HCT116 (cell line): ENCODE results near the gene METTL27. TPM values are rescaled to one million over a fixed set of nuclear protein-coding genes. Genes with fewer than 3 reads are reported as not detected.
"Not testable (repeated sequence)": the region's sequence is repeated elsewhere in the genome, so short reads cannot be mapped to it uniquely, and the experiment has no call there.

ENCODE experiments used
- ATAC-seq: fragments of 200-7000 bp; cut with Tn5 transposase; 2 replicates; pipeline ENCODE4 v1.9.1; 2020; ENCODE audit warnings: mild to moderate bottlenecking, moderate library complexity
- BruUV-seq: library from RNA; stranded (reverse); fragments of 400-500 nt; replicated peaks from 2 replicates; lab custom pipeline; 2021; lab: Mats Ljungman, UMichigan
- CTCF ChIA-PET: fragments of 300-600 bp; sonication (Branson Sonifier 250); formaldehyde crosslinking; loops from one replicate; lab custom pipeline; 2021; ENCODE audit warnings: antibody characterized with exemption; lab: Charles Lee
- POLR2A ChIA-PET: fragments of 300-600, 350-600 bp; sonication (Branson Sonifier 250); formaldehyde crosslinking; loops from one replicate; lab custom pipeline; 2021; ENCODE audit warnings: antibody characterized with exemption; lab: Charles Lee
- RAD21 ChIA-PET, 2 experiments: fragments of 300-600 bp; sonication (Branson Sonifier 250); formaldehyde crosslinking; loops; one replicate each; lab custom pipeline; 2023; ENCODE audit warnings: low total read pairs in 2 of 2; ENCODE audit not compliant: uncharacterized antibody in 2 of 2, unreplicated experiment in 2 of 2, low non-redundant PET in 1 of 2; lab: Charles Lee
- DNase-seq: peaks from one replicate; pipeline ENCODE4 v3.0.0-alpha.2; 2010; ENCODE audit warnings: low read depth, low spot score
- H2AFZ ChIP-seq: fragments of 200-600 bp; shearing (Covaris generic), sonication (generic); 2 replicates; pipeline ENCODE4 v1.6.1; 2017; ENCODE audit warnings: low read depth, mixed run types, mixed read lengths, antibody characterized with exemption, low read length; ENCODE audit not compliant: poor library complexity, severe bottlenecking
- H3K27ac ChIP-seq: 2 replicates; pipeline ENCODE4 v1.5.1; 2012; ENCODE audit warnings: low read depth, low read length
- H3K27me3 ChIP-seq: fragments of 200-600 bp; sonication (generic); 2 replicates; pipeline ENCODE4 v1.6.1; 2016; ENCODE audit warnings: mixed run types, low read length, mixed read lengths; ENCODE audit not compliant: insufficient read depth
- H3K36me3 ChIP-seq, 2 experiments: fragments of 200-500 bp in 1 of 2; fragments of 200-600 bp in 1 of 2; sonication (Bioruptor generic) in 1 of 2; sonication (generic) in 1 of 2; 2 replicates each; pipeline versions ENCODE4 v1.5.1 to v1.6.1; 2014 to 2016; ENCODE audit warnings: low read length in 2 of 2, inconsistent platforms in 1 of 2, mixed read lengths in 1 of 2, mixed run types in 1 of 2; ENCODE audit not compliant: insufficient read depth in 2 of 2, control insufficient read depth in 1 of 2
- H3K4me1 ChIP-seq, 2 experiments: fragments of 200-600 bp in 1 of 2; sonication (generic) in 1 of 2; 2 replicates each; pipeline versions ENCODE4 v1.5.1 to v1.6.1; 2012 to 2017; ENCODE audit warnings: low read length in 2 of 2, inconsistent platforms in 1 of 2, mild to moderate bottlenecking in 1 of 2, mixed read lengths in 1 of 2, mixed run types in 1 of 2, moderate library complexity in 1 of 2; ENCODE audit not compliant: insufficient read depth in 2 of 2, control insufficient read depth in 1 of 2
- H3K4me2 ChIP-seq: fragments of 200-600 bp; sonication (generic); 2 replicates; pipeline ENCODE4 v1.6.1; 2017; ENCODE audit warnings: mixed run types, low read length, mixed read lengths
- H3K4me3 ChIP-seq, 2 experiments: fragments of 200-600 bp in 1 of 2; sonication (generic) in 1 of 2; replicated peaks in 1 of 2; 2 replicates each; pipeline ENCODE4 v1.5.1; 2011 to 2016; ENCODE audit warnings: low read length in 2 of 2, control low read depth in 1 of 2, low read depth in 1 of 2, mild to moderate bottlenecking in 1 of 2, mixed read lengths in 1 of 2, mixed run types in 1 of 2
- H3K79me2 ChIP-seq: fragments of 200-600 bp; sonication (generic); 2 replicates; pipeline ENCODE4 v1.6.1; 2017; ENCODE audit warnings: mild to moderate bottlenecking, mixed run types, low read length, moderate library complexity, mixed read lengths; ENCODE audit not compliant: insufficient read depth
- H3K9ac ChIP-seq: fragments of 200-600 bp; sonication (generic); 2 replicates; pipeline ENCODE4 v1.6.1; 2016; ENCODE audit warnings: low read length, mixed read lengths
- H3K9me2 ChIP-seq: fragments of 200-600 bp; sonication (generic), shearing (Covaris generic); 2 replicates; pipeline ENCODE4 v1.6.1; 2017; ENCODE audit warnings: mixed run types, mild to moderate bottlenecking, moderate library complexity; ENCODE audit not compliant: insufficient read depth
- H3K9me3 ChIP-seq, 2 experiments: fragments of 200-500 bp in 1 of 2; fragments of 200-600 bp in 1 of 2; sonication (Bioruptor generic) in 1 of 2; sonication (generic) in 1 of 2; 2 replicates each; pipeline ENCODE4 v1.6.1; 2014 to 2017; ENCODE audit warnings: low read length in 2 of 2, mixed read lengths in 2 of 2, inconsistent platforms in 1 of 2, low read depth in 1 of 2, mild to moderate bottlenecking in 1 of 2, mixed run types in 1 of 2, moderate library complexity in 1 of 2; ENCODE audit not compliant: control insufficient read depth in 1 of 2, insufficient read depth in 1 of 2
- H4K20me1 ChIP-seq: fragments of 200-600 bp; sonication (generic), shearing (Covaris generic); 2 replicates; pipeline ENCODE4 v1.6.1; 2017; ENCODE audit warnings: mixed run types, mild to moderate bottlenecking, moderate library complexity; ENCODE audit not compliant: insufficient read depth
- CBX3 ChIP-seq: IDR thresholded peaks from 2 replicates; pipeline ENCODE4 v1.6.1; 2012; ENCODE audit warnings: low read depth
- EZH2 ChIP-seq: fragments of 200-600 bp; sonication (generic); IDR thresholded peaks from 2 replicates; pipeline ENCODE4 v1.6.1; 2017; ENCODE audit warnings: antibody characterized with exemption, mixed run types
- MAX ChIP-seq: IDR thresholded peaks from 2 replicates; pipeline ENCODE4 v1.6.1; 2012
- SP1 ChIP-seq: IDR thresholded peaks from 2 replicates; pipeline ENCODE4 v1.6.1; 2012; ENCODE audit warnings: low read depth
- intact Hi-C: fragments of 100-400 bp; cut with micrococcal nuclease; formaldehyde crosslinking; loops from 2 replicates; pipeline ENCODE4 v1.10.0; 2022
- total RNA-seq: library from RNA; stranded (reverse); gene quantifications from one replicate; pipeline ENCODE4 v1.2.1, GENCODE V29; 2021; ENCODE audit not compliant: unreplicated experiment

METTL27 gene
- total RNA-seq, 1 experiment from 2014 or later = 30.4 TPM

GRCh38 chr7:73885433-73885974 lies 43.2 kb upstream of the METTL27 start:
- H3K4me2 ChIP-seq = no peak overlapping the region
- CTCF ChIA-PET = no interaction called here
- ATAC-seq = no peak
- no peak overlapping the region for H2AFZ ChIP-seq
- no peak for TF ChIP-seq MAX
- TF ChIP-seq EZH2 = no peak
- TF ChIP-seq CBX3 = no peak
- TF ChIP-seq SP1 = no peak
- TF ChIP-seq, all 23 proteins: peak for 0
- Histone ChIP-seq H3K4me3 (no peak overlapping the region), H3K79me2 (no peaks in the 10 kb centered on the region), H3K36me3 (no peaks in the 10 kb centered on the region), H4K20me1 (no peaks in the 10 kb centered on the region), H3K9me3 (no peaks in the 10 kb centered on the region), H3K9me2 (no peaks in the 10 kb centered on the region), H3K9ac (no peak overlapping the region), H3K27ac (no peak overlapping the region), H3K27me3 (peaks cover 8% of the 10 kb centered on the region; the same call in 1 of the 2 replicates), H3K4me1 (peaks cover 0 to 7% of the 10 kb centered on the region in 2 experiments; a peak in 1 of 4 replicates)
- ChIA-PET POLR2A (no interaction called here), RAD21 (interaction anchor here in 1 of 2 experiments (0.7 kb wide), 1 partner anchor 313 kb away, joined by 3 read pairs; no protein-coding TSS in a partner anchor)
- BruUV-seq = no TSS peak
- no peak for DNase-seq
- intact Hi-C loops = no loop called here

- BruUV-seq, RAD21 ChIA-PET, ATAC-seq, H3K27ac ChIP-seq, H3K9ac ChIP-seq, H3K4me3 ChIP-seq, H4K20me1 ChIP-seq, H3K4me1 ChIP-seq, DNase-seq, intact Hi-C loops, POLR2A ChIA-PET, CTCF ChIA-PET, H3K4me2 ChIP-seq, H3K79me2 ChIP-seq, H3K36me3 ChIP-seq, H3K9me3 ChIP-seq, H3K9me2 ChIP-seq, H2AFZ ChIP-seq: not testable (repeated sequence)
- peaks cover 12% of the 10 kb centered on the region; the same call in 1 of the 2 replicates for H3K27me3 ChIP-seq
Measured at GRCh38 chr7:73884867-73885422, 42.6 kb upstream of the METTL27 start.
